ENCODE results near the gene MBD5.

DNA sequence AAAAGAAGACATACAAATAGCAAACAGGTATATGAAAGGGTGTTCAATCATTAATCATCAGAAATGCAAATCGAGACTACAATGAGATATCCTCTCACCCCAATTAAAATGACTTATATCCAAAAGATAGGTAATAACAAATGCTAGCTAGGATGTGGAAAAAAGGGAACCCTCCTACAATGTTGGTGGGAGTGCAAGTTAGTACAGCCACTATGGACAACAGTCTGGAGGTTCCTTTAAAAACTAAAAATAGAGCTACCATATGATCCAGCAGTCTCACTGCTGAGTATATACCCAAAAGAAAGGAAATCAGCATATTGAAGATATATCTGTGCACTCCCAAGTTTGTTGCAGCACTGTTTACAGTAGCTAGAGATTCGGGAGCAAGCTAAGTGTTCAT is 271.5 kb downstream of the MBD5 start:
- TF ChIP-seq POLR2A (IDR thresholded peaks at IDR 0.05), result no peak
- TF ChIP-seq, protein P1, sequence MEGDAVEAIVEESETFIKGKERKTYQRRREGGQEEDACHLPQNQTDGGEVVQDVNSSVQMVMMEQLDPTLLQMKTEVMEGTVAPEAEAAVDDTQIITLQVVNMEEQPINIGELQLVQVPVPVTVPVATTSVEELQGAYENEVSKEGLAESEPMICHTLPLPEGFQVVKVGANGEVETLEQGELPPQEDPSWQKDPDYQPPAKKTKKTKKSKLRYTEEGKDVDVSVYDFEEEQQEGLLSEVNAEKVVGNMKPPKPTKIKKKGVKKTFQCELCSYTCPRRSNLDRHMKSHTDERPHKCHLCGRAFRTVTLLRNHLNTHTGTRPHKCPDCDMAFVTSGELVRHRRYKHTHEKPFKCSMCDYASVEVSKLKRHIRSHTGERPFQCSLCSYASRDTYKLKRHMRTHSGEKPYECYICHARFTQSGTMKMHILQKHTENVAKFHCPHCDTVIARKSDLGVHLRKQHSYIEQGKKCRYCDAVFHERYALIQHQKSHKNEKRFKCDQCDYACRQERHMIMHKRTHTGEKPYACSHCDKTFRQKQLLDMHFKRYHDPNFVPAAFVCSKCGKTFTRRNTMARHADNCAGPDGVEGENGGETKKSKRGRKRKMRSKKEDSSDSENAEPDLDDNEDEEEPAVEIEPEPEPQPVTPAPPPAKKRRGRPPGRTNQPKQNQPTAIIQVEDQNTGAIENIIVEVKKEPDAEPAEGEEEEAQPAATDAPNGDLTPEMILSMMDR (IDR thresholded peaks at IDR 0.05), result no peak
